22Rv1 (cell line): ENCODE data around the gene SCUBE2.

Source experiments
- CTCF ChIP-seq: fragments of 450-650 bp; IDR thresholded peaks from 2 replicates; pipeline ENCODE4 v1.5.1; 2017; ENCODE audit warnings: mild to moderate bottlenecking
- ZFX ChIP-seq: fragments of 450-650 bp; IDR thresholded peaks from 2 replicates; pipeline ENCODE4 v1.6.1; 2017; ENCODE audit warnings: antibody characterized with exemption, borderline replicate concordance

- TF ChIP-seq CTCF = no peak
- no peak for TF ChIP-seq ZFX
These were observed 34.4 kb downstream of the SCUBE2 start for GRCh38 chr11:9057007-9057406.
